ENCODE results near the gene RAB37. TPM values are rescaled to one million over a fixed set of nuclear protein-coding genes. Genes with fewer than 3 reads are reported as not detected.

Gene RAB37
- total RNA-seq, 1 experiment from 2014 or later: not detected

- no peak for DNase-seq (ENCODE audit: low spot score)
These were observed 7.9 kb downstream of the RAB37 start for GRCh38 chr17:74744714-74745547.

- no peak for DNase-seq (ENCODE audit: low spot score)
These were observed 8.6 kb downstream of the RAB37 start for GRCh38 chr17:74745548-74746177.

GRCh38 chr17:74746376-74746775, 9.3 kb downstream of the RAB37 start:
- DNase-seq (ENCODE audit: low spot score): no peak

- no peak for DNase-seq (ENCODE audit: low spot score)
These were observed 9.9 kb downstream of the RAB37 start for GRCh38 chr17:74746922-74747321.

- DNase-seq (ENCODE audit: low spot score): no peak
These were observed 11.1 kb downstream of the RAB37 start for GRCh38 chr17:74748279-74748528.

GRCh38 chr17:74748529-74749278, 11.6 kb downstream of the RAB37 start, which contains the start of gene NHERF1:
NHERF1 (plus strand) TSS chr17:74748628; CDS start chr17:74748847, 219 bp downstream.
- peak; percentile 86 for DNase-seq (ENCODE audit: low spot score)

GRCh38 chr17:74749279-74750038, 12.4 kb downstream of the RAB37 start:
- DNase-seq (ENCODE audit: low spot score): no peak

GRCh38 chr17:74750039-74750326, 12.9 kb downstream of the RAB37 start:
- no peak for DNase-seq (ENCODE audit: low spot score)

- DNase-seq (ENCODE audit: low spot score): no peak
These were observed 13.4 kb downstream of the RAB37 start for GRCh38 chr17:74750327-74751069.

GRCh38 chr17:74752415-74752814, 15.4 kb downstream of the RAB37 start:
- DNase-seq (ENCODE audit: low spot score): no peak

- DNase-seq (ENCODE audit: low spot score): no peak
These were observed 15.9 kb downstream of the RAB37 start for GRCh38 chr17:74752822-74753401.

GRCh38 chr17:74754832-74755231, 17.8 kb downstream of the RAB37 start:
- no peak for DNase-seq (ENCODE audit: low spot score)

GRCh38 chr17:74755533-74755932, 18.5 kb downstream of the RAB37 start:
- no peak for DNase-seq (ENCODE audit: low spot score)

- DNase-seq (ENCODE audit: low spot score): no peak
These were observed 19.8 kb downstream of the RAB37 start for GRCh38 chr17:74756891-74757290.

- DNase-seq (ENCODE audit: low spot score): no peak
These were observed 20.4 kb downstream of the RAB37 start for GRCh38 chr17:74757502-74757901.

- DNase-seq (ENCODE audit: low spot score): no peak
These were observed 21.1 kb downstream of the RAB37 start for GRCh38 chr17:74757931-74758847.

- DNase-seq (ENCODE audit: low spot score): peak; percentile 51
These were observed 21.8 kb downstream of the RAB37 start for GRCh38 chr17:74758848-74759168.

- peak; percentile 63 for DNase-seq (ENCODE audit: low spot score)
These were observed 22.3 kb downstream of the RAB37 start for GRCh38 chr17:74759243-74759801.

- DNase-seq (ENCODE audit: low spot score): no peak
These were observed 22.9 kb downstream of the RAB37 start for GRCh38 chr17:74759941-74760340.

Measured in H4 (cell line).